Ishikawa (cell line): ENCODE data around the gene MT1E.

Source experiments
- CEBPB ChIP-seq: IDR thresholded peaks from 2 replicates; pipeline ENCODE4 v1.6.1; 2012
- EP300 ChIP-seq: IDR thresholded peaks from 2 replicates; pipeline ENCODE4 v1.6.1; 2012; ENCODE audit warnings: borderline replicate concordance
- FOXM1 ChIP-seq: IDR thresholded peaks from 2 replicates; pipeline ENCODE4 v1.6.1; 2012; ENCODE audit warnings: low read depth, borderline replicate concordance
- MAX ChIP-seq: IDR thresholded peaks from 2 replicates; pipeline ENCODE4 v1.6.1; 2012
- RAD21 ChIP-seq: IDR thresholded peaks from 2 replicates; pipeline ENCODE4 v1.6.1; 2012; ENCODE audit warnings: low read depth
- REST ChIP-seq: IDR thresholded peaks from 2 replicates; pipeline ENCODE4 v1.6.1; 2012; ENCODE audit warnings: low read depth, mild to moderate bottlenecking
- TAF1 ChIP-seq: IDR thresholded peaks from 2 replicates; pipeline ENCODE4 v1.6.1; 2012; ENCODE audit warnings: low read depth, mild to moderate bottlenecking
- TCF12 ChIP-seq: IDR thresholded peaks from 2 replicates; pipeline ENCODE4 v1.6.1; 2012; ENCODE audit warnings: low read depth
- YY1 ChIP-seq: IDR thresholded peaks from 2 replicates; pipeline ENCODE4 v1.6.1; 2012; ENCODE audit warnings: low read depth
- ZBTB7A ChIP-seq: IDR thresholded peaks from 2 replicates; pipeline ENCODE4 v1.6.1; 2012; ENCODE audit warnings: low read depth

DNA sequence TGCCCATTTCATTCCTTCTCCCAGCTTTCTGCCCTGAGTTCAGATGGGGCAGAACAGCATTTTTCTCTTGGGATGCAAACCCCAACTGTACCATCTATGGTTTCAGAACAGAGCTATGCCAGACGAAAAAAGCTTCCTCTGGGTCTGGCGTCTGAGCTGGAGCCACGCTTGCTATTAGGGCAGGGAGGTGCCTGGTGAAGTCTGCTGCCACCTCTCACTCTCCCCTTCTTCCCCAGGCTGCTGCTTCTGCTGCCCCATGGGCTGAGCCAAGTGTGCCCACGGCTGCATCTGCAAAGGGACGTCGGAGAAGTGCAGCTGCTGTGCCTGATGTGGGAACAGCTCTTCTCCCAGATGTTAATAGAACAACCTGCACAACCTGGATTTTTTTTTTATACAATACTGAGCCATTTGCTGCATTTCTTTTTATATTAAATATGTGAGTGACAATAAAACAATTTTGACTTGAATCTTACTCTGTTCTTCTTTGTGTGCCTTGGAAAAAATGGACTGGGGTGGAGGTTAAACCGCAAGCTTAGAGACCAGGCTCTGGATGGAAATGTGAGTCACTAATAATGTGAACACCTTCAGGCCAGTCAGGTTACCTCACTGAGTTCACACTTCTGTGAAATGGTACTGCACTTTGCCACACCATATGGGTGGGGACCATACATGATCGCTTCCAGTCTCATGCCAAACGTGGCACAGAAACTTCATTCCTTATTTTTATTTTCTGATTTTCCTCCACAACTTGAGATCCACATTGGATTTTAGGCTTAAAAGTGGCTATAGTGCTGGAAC lies 11.2 kb downstream of the MT1E start:
- TF ChIP-seq CEBPB (no peak), MAX (no peak), YY1 (no peak), RAD21 (no peak), REST (no peak), TAF1 (no peak), FOXM1 (no peak), EP300 (no peak), ZBTB7A (no peak), TCF12 (no peak)
